Activated CD8-positive, alpha-beta T cell treated with anti-CD3 and anti-CD28 coated beads, Interleukin-2, amount 10 ng/mL, durations not matched to agents 7 days and 5 days (primary cell): ENCODE results near the gene B4GALNT4. TPM values are rescaled to one million over a fixed set of nuclear protein-coding genes. Genes with fewer than 3 reads are reported as not detected.
"Not testable (repeated sequence)": the region's sequence is repeated elsewhere in the genome, so short reads cannot be mapped to it uniquely, and the experiment has no call there.

Experiments used
- ATAC-seq: fragments of 150-1000 bp; cut with Tn5 transposase; one replicate; pipeline ENCODE4 v1.10.0; 2021; ENCODE audit warnings: moderate library complexity
- CTCF ChIA-PET: fragments of 350-600 bp; sonication (Branson Sonifier 250); formaldehyde crosslinking; loops from one replicate; lab custom pipeline; 2021; ENCODE audit warnings: antibody characterized with exemption; lab: Charles Lee
- POLR2A ChIA-PET: fragments of 350-600 bp; sonication (Branson Sonifier 250); formaldehyde crosslinking; loops from one replicate; lab custom pipeline; 2021; ENCODE audit warnings: antibody characterized with exemption; lab: Charles Lee
- DNase-seq: peaks from one replicate; pipeline ENCODE4 v3.0.0-alpha.2; 2020
- H3K27ac Mint-ChIP-seq: one replicate; pipeline ENCODE4 v1.8.0; 2021; ENCODE audit warnings: mild to moderate bottlenecking, mixed read lengths
- H3K27me3 Mint-ChIP-seq: one replicate; pipeline ENCODE4 v1.8.0; 2021; ENCODE audit warnings: low read depth, mixed read lengths
- H3K36me3 Mint-ChIP-seq: one replicate; pipeline ENCODE4 v1.8.0; 2021; ENCODE audit warnings: low read depth, mixed read lengths
- H3K4me1 Mint-ChIP-seq: one replicate; pipeline ENCODE4 v1.8.0; 2021; ENCODE audit warnings: low read depth, mixed read lengths
- H3K4me3 Mint-ChIP-seq: one replicate; pipeline ENCODE4 v1.8.0; 2021; ENCODE audit warnings: mild to moderate bottlenecking, mixed read lengths
- H3K9me3 Mint-ChIP-seq: one replicate; pipeline ENCODE4 v1.8.0; 2022; ENCODE audit warnings: mixed read lengths; ENCODE audit not compliant: insufficient read depth
- total RNA-seq, 2 experiments: library from RNA; stranded (reverse); gene quantifications; one replicate each; pipeline ENCODE4 v1.2.3, GENCODE V29; 2021

B4GALNT4 gene
- total RNA-seq, 2 experiments from 2014 or later = 0.26 to 0.52 TPM

DNA sequence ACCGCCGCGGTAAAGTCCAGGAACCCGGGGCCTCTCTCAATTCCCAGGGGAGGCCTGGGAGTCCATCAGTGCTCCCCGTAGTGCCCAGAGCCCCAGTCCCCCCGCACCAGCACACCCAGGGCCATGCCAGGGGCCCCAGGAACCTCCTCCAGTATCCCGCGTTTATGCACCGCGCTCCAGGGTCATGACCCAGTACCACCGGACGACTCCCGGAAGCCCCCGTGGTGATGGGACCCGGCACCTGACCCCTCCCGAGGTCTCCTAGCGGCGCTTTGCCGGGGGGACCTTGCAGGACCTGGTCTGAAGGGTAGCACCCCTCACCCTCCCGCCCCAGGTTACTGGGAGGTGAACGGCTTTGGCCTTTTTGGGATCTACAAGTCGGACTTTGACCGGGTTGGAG, 11.2 kb downstream of the B4GALNT4 start:
- CTCF ChIA-PET = no interaction called here
- POLR2A ChIA-PET = no interaction called here
- H3K27me3 Mint-ChIP-seq = peaks cover 3% of the 10 kb centered on the region
- ATAC-seq (no peak), DNase-seq (no peak)
- no peak overlapping the region for H3K27ac Mint-ChIP-seq
- H3K9me3 Mint-ChIP-seq = no peaks in the 10 kb centered on the region
- H3K4me3 Mint-ChIP-seq = no peak overlapping the region
- peaks cover 6% of the 10 kb centered on the region for H3K4me1 Mint-ChIP-seq
- no peaks in the 10 kb centered on the region for H3K36me3 Mint-ChIP-seq

DNA sequence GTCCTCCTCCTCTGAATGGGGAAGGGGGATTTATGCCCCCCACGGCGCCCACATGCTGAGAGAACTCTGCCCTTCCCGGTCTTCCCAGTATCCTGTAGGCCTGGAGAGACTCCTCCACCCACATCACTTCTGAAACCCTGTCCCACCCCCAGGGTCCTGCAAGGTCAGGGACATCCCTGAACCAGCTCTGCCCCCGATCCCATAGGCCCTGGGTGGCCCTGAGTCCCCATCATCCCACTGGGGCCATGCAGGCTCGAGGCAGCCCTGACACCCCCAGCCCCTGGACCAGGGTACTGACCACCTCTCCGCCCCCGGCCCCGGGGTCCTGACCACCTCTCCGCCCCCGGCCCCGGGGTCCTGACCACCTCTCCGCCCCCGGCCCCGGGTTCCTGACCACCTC, 11.7 kb downstream of the B4GALNT4 start:
- ChIA-PET POLR2A (no interaction called here), CTCF (no interaction called here)
- Mint-ChIP-seq H3K4me1 (peaks cover 6% of the 10 kb centered on the region), H3K9me3 (no peaks in the 10 kb centered on the region), H3K4me3 (no peak overlapping the region), H3K27ac (no peak overlapping the region), H3K36me3 (no peaks in the 10 kb centered on the region), H3K27me3 (peaks cover 3% of the 10 kb centered on the region)
- ATAC-seq (no peak), DNase-seq (no peak)

DNA sequence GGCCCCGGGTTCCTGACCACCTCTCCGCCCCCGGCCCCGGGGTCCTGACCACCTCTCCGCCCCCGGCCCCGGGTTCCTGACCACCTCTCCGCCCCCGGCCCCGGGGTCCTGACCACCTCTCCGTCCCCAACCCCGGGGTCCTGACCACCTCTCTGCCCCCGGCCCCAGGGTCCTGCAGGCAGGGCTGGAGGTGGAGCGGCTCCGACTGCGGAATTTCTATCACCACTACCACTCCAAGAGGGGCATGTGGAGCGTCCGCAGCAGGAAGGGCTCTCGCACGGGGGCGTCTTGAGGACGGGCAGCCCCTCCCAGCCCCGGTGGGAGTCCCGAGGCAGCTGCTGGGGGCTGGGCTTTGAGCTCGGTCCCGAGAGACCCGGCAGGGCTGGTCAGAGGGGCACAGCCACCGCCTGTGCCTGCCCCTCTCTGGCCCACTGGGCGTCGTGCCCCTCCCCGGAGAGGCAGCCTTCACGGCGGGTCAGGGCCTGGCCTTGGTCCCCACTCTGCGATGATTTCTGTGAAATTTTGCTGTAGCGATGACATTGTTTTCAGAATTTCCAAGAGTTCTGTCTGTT, 12.3 kb downstream of the B4GALNT4 start:
- DNase-seq (no peak), ATAC-seq (no peak)
- Mint-ChIP-seq H3K27ac (no peak overlapping the region), H3K4me1 (peaks cover 6% of the 10 kb centered on the region), H3K9me3 (no peaks in the 10 kb centered on the region), H3K27me3 (peaks cover 3% of the 10 kb centered on the region), H3K4me3 (no peak overlapping the region), H3K36me3 (no peaks in the 10 kb centered on the region)
- POLR2A ChIA-PET = no interaction called here
- CTCF ChIA-PET = no interaction called here

DNA sequence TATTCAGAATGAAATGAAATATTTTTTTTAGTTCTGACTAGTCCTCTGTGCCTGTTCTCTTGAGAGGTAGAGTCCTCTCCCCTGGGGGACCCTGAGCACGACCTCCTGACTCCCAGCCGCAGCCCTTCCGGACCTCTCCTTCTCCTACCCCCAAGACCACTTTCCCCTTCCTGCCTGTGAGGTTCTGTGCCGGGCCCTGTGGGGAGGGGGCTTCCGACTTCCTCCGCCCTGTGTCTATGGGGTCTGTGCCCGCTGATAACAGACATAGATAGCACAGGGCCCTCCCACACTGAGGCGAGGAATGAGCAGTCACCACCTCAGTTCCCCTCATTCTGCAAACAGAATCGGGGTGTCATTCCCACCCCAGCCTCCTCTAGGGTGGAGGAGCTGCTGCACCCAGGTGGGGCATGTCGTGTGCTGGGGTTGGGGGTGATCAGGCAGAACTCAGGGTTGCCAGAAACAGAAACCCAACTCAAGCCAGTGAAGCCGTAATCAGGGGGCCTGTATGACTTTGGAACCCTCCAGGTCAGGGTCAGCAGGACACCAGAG, 12.9 kb downstream of the B4GALNT4 start:
- CTCF ChIA-PET = interaction anchor here (1.2 kb wide), 1 partner anchor 69 kb away, joined by 3 read pairs; no protein-coding TSS in a partner anchor
- no peak for ATAC-seq
- POLR2A ChIA-PET = no interaction called here
- no peak for DNase-seq
- Mint-ChIP-seq H3K36me3 (no peaks in the 10 kb centered on the region), H3K4me1 (peaks cover 6% of the 10 kb centered on the region), H3K9me3 (no peaks in the 10 kb centered on the region), H3K27me3 (peaks cover 4% of the 10 kb centered on the region), H3K27ac (peak overlapping the region; percentile 36), H3K4me3 (no peak overlapping the region)

DNA sequence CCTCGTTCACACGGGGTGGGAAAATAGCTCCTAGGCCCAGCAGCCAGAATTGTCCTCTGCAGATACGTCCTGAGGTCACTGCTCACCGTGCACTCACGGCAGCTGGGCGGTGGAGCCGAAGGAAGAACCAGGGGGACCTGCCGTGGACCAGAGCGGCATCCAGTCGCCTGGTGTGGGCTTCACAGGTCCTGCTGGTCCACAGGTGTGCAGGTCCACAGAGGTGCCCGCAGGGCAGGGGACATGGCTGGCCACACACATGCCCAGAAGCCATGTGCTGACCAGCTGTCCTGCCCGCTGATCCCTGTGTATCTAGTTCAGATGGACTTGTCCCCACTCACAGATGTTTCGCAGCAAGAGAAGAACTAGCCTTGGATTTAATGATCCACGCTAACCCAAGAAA, 14.1 kb downstream of the B4GALNT4 start:
- Mint-ChIP-seq H3K4me3 (no peak overlapping the region), H3K27ac (no peak overlapping the region), H3K9me3 (no peaks in the 10 kb centered on the region), H3K4me1 (peaks cover 6% of the 10 kb centered on the region), H3K27me3 (peaks cover 10% of the 10 kb centered on the region), H3K36me3 (no peaks in the 10 kb centered on the region)
- CTCF ChIA-PET = interaction anchor here (0.9 to 1.2 kb wide), 2 partner anchors 20 to 68 kb away, joined by 3 read pairs; no protein-coding TSS in a partner anchor
- DNase-seq (no peak), ATAC-seq (no peak)
- POLR2A ChIA-PET = no interaction called here

DNA sequence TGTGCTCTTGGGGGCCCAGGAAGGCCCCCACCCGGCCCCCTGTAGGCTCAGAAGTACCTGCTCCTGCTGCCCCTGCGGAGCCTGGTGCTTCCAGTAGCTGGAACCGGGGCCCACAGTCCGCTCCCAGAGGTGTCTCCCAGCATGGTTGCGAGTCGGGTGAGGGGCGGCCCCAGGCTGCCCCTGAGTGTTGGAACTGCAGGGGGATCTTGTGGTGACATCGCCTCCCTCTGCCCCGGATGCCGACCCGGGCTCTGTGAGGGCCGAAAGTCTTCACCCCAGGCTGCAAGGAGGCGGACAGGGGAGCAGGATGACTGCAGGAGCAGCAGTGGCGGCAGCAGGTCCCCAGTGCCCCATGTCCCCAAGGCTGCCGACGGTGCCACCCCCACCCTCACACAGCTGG, 15.2 kb downstream of the B4GALNT4 start:
- Mint-ChIP-seq H3K27ac (no peak overlapping the region), H3K4me1 (peaks cover 6% of the 10 kb centered on the region), H3K9me3 (no peaks in the 10 kb centered on the region), H3K27me3 (peaks cover 15% of the 10 kb centered on the region), H3K4me3 (no peak overlapping the region), H3K36me3 (no peaks in the 10 kb centered on the region)
- DNase-seq = no peak
- CTCF ChIA-PET = no interaction called here
- ATAC-seq = no peak
- POLR2A ChIA-PET = no interaction called here

DNA sequence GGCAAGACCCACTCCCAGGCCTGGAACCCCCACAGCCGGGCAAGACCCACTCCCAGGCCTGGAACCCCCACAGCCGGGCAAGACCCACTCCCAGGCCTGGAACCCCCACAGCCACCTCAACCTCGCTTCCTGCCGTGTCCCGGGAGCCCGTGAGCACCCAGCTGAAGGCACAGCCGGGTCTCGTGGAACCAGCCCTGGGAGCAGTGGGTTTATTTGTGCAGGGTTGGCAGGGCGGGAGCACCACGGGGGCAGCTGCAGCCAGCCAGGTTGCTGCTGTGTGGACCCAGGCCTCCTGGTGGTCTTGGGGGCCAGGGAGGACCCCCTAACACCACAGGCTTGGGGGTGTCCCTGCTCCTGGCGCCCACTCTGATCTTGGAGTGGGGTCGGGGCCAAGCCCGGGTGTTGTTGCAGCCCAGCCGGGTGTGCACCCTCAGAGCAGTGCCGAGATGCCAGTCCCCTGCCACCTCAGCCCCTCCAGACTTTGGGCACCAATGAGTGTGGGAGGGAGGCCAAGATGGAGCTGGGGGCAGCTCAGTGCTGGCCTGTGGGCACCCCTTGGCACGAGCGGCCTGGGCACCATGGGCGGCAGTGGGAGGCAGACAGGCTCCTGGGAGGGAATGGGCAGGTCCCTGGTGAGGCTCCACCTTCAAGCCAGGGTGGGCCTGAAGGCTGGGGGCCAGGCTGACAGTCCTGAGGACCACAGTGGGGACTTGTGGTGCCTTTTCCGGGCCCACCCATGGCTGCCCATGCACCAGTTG, 16.5 kb downstream of the B4GALNT4 start:
- Mint-ChIP-seq H3K27me3 (peaks cover 15% of the 10 kb centered on the region), H3K9me3 (no peaks in the 10 kb centered on the region), H3K36me3 (no peaks in the 10 kb centered on the region), H3K27ac (no peak overlapping the region), H3K4me1 (peaks cover 6% of the 10 kb centered on the region), H3K4me3 (no peak overlapping the region)
- ATAC-seq (no peak), DNase-seq (no peak)
- ChIA-PET CTCF (no interaction called here), POLR2A (no interaction called here)

DNA sequence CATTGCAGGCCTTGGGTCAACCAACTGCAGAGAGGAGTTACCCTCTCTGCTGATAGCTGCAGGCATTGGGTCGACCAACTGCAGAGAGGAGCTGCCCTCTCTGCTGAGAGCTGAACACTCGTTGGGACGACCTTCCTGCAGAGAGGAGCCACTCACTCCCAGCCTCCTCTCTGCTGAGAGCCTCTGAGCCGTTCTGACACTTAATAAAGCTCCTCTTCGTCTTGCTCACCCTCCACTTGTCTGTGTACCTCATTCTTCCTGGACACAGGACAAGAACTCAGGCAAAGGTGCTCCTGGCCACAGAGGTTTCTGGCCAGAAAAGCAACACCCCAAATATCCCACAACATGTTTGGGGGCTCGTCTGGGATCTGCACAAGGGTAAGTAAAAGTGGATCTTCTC, 17.2 kb downstream of the B4GALNT4 start:
- Mint-ChIP-seq H3K4me1 (peaks cover 6% of the 10 kb centered on the region), H3K4me3 (no peak overlapping the region), H3K36me3 (no peaks in the 10 kb centered on the region), H3K27ac (no peak overlapping the region), H3K27me3 (peaks cover 15% of the 10 kb centered on the region), H3K9me3 (no peaks in the 10 kb centered on the region)
- DNase-seq = no peak
- POLR2A ChIA-PET = no interaction called here
- CTCF ChIA-PET = no interaction called here
- no peak for ATAC-seq

DNA sequence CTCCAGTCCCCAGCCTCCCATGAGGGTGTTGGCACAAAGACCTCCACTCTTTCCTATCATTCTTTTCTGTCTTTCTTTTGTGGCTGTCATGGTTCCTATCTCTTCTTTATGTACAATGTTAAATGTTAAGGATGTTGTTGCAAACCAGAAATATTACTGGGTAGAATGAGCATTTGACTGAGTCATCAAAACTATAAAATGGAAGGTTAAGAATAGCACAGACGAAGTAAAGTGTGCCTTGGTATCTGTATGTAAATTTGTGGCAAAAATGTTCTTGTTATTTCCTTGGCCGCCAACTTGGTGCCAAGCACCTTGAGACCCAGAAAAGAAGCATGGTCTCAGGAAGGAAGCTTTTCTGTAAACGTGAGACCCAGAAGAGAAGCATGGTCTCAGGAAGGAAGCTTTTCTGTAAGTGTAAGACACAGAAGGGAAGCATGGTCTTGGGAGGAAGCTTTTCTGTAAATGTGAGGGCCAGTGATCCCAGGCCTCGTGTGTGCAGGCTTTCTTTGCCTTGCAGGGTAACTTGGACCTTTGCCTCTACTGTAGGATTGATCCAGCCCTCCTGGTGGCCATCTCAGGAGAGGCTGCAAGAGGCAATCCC, 18.0 kb downstream of the B4GALNT4 start:
- Mint-ChIP-seq H3K4me3 (no peak overlapping the region), H3K27ac (no peak overlapping the region), H3K36me3 (no peaks in the 10 kb centered on the region), H3K4me1 (peaks cover 2% of the 10 kb centered on the region), H3K27me3 (peaks cover 12% of the 10 kb centered on the region), H3K9me3 (no peaks in the 10 kb centered on the region)
- ATAC-seq = no peak
- POLR2A ChIA-PET = interaction anchor here (0.5 kb wide), 1 partner anchor 121 kb away, joined by 4 read pairs; no protein-coding TSS in a partner anchor
- no peak for DNase-seq
- CTCF ChIA-PET = interaction anchor here (1.1 kb wide), 1 partner anchor 131 kb away, joined by 4 read pairs; no protein-coding TSS in a partner anchor

DNA sequence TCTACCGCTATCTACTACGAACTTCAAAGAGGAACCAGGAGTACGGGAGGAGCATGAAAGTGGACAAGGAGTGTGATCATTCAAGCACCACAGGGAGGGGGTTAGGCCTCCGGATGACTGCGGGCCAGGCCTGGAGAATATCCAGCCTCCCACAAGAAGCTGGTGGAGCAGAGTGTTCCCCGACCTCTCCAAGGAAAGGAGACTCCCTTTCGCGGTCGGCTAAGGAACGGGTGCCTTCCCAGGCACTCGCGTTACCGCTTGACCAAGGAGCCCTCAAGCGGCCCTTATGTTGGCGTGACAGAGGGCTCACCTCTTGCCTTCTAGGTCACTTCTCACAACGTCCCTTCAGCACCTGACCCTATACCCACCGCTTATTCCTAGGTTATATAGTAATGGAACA, 20.1 kb downstream of the B4GALNT4 start:
- POLR2A ChIA-PET, H3K4me3 Mint-ChIP-seq, H3K9me3 Mint-ChIP-seq, H3K27ac Mint-ChIP-seq, H3K36me3 Mint-ChIP-seq, ATAC-seq, CTCF ChIA-PET, H3K4me1 Mint-ChIP-seq, DNase-seq: not testable (repeated sequence)
- peaks cover 12% of the 10 kb centered on the region for H3K27me3 Mint-ChIP-seq

DNA sequence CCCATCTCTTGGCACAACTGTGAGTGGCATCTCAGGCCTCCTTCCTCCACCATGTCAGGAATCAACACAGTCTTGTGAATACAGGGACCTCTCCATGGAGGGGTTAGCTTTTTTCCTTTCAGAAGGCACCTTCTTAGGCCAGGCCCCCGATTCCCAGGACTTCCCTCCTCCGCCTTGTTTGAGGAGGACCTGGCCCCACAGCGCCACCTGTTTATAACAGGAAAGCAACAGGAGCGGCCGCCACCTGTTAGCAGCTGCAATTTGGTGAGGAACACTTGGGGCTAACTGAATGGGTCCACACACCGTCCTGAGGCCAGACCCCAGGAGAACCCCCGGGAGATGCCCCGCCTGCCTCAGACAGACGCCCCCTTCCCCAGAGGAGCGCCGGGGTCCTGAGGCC, 20.9 kb downstream of the B4GALNT4 start:
- H3K4me3 Mint-ChIP-seq = no peak overlapping the region
- DNase-seq (no peak), ATAC-seq (no peak)
- ChIA-PET POLR2A (no interaction called here), CTCF (no interaction called here)
- H3K36me3 Mint-ChIP-seq = no peaks in the 10 kb centered on the region
- no peaks in the 10 kb centered on the region for H3K4me1 Mint-ChIP-seq
- no peak overlapping the region for H3K27ac Mint-ChIP-seq
- H3K27me3 Mint-ChIP-seq = peaks cover 12% of the 10 kb centered on the region
- no peaks in the 10 kb centered on the region for H3K9me3 Mint-ChIP-seq
